Measurements from ENCODE around the gene IRF2.
"Not testable (repeated sequence)": the region's sequence is repeated elsewhere in the genome, so short reads cannot be mapped to it uniquely, and the experiment has no call there.

IRF2 gene

GRCh38 chr4:184385705-184386141, 88.6 kb downstream of the IRF2 start:
- DNase-seq: no peak

DNA sequence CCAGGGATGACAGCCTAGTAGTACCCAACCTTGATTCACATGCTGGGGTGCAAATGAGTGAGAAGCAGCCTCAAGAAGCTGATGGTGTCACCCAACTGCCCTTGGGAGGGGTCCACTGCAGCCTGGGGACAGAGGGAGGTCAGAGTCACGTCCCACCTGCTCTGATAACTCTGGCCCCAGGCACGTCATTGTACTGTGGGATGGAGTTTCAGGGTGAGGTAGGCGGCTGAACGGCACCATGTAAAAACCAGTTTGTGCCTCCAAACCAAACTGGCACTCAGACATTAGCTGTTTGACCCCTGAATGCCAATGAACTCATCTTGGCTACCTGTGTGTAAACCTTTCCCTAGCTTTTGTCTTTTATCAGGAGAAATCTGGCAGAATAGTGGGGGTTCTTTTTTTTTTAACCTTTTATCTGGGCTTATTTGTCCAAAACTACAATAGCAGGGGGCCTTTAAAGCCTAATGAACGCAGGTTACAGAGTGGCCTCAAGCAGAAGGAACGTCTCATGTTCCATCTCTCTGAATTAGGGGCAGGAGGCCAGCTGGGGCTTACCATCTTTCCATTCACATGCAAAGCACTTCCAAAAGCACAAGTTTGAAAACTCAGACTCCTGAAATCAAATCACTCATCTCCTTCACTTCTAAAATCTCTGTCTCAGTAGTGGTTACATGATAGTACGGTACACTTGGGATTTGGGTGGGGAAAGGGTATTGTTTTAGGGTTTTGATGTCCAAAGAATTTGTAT, 89.4 kb downstream of the IRF2 start:
- DNase-seq: no peak

DNA sequence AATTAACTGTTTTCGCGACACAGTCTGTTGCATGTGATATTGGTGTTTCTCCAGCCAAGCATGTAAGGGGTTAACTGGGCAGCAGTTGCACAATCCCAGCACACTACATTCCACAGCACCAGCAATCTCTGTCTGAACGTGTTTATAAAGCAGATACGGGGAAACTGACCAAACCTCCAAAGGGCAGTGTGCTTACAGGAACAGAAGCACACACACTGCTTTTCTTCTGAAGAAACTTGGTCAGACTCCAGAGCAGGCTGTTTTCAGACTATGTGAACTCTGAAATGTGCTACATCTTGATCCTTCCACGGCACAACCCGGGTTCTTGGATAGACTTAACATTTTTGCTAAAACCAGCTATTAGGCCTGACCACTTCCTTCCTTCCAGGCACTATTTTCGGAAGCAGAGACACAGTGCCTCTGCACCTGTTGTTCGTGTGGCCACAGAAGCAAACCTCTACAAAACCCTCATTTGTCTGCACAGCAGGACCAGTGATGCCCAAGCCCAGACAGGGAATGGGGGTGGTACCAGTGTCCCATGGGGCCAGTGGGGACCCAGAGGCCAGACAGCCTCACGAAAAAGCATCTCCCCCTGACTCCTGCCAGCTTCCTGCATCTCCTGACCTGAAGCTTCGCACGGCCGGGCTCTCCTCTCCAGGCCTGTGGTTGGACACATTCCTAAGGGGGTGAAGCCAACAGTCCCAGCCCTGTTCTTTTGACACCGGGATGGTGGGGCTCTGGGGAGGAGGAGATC, 90.1 kb downstream of the IRF2 start:
- no peak for DNase-seq

GRCh38 chr4:184383497-184384055, 90.8 kb downstream of the IRF2 start:
- DNase-seq: no peak

DNA sequence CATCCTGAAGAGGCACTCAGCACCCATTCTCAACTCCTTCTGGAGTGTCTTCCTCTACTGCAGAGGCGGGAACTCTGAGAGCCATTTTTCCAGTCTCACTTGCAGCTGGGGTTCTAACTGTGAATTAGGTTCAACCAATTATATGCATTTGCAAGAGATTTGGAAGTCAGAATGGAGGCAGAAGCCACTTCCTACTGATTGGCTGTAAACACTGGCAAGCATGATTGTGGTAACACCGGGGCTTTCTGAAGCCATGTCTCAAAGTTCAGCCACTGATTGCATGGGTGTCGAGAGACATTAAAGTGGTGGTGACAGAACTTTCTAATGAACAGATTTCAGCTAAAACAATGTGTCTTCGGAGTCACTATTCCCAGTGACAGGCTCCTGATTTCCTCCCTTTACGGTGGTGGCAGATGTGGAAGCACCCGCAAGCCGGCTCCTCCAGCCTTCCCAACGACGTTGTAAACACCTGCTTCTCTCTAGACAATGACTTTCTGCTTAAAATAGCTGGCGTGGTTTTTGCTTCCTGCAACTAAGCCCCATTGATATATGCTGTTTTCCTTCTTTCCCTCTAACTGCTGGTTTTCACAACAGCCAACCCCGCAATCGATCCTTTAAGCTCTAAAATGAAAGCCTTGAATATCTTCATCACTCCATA, 92.0 kb downstream of the IRF2 start:
- DNase-seq: peak; percentile 54

DNA sequence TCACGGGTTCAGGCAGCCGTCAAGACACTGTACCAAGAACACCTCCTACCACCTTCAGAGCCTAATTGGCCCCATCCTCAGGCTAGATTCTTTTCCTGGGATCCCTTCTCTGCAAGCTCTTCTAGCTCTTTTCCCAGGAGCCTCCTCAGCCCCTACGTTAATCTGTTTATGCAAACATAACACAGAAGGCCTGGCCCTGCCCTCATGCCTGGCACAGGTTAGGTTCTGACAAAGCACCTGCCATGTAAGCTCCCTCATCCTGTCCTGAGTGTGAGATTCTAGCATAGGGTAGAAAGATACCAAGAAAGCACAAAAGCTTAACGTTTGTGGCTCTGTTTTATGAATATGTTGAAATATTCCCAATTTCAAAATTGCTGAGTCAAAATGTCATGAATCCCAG, 93.6 kb downstream of the IRF2 start:
- no peak for DNase-seq

GRCh38 chr4:184380214-184380613, 94.1 kb downstream of the IRF2 start:
- not testable (repeated sequence) for DNase-seq

- no peak for DNase-seq
These were observed 97.4 kb downstream of the IRF2 start for GRCh38 chr4:184376923-184377322.

- no peak for DNase-seq
These were observed 98.1 kb downstream of the IRF2 start for GRCh38 chr4:184376126-184376838.

DNA sequence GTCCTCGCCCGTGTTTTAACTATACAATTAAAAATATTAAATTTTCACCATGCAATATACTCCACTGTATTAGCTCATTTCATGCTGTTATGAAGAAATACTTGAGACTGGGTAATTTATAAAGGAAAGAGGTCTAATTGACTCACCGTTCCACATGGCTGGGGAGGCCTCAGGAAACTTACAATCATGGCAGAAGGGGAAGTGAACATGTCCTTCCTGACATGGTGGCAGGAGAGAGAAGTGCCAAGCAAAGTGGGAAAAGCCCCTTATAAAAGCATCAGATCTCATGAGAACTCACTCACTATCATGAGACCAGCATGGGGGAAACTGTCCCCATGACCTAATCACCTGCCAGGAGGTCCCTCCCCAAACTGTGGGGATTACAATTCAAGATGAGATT, 98.7 kb downstream of the IRF2 start:
- not testable (repeated sequence) for DNase-seq

DNA sequence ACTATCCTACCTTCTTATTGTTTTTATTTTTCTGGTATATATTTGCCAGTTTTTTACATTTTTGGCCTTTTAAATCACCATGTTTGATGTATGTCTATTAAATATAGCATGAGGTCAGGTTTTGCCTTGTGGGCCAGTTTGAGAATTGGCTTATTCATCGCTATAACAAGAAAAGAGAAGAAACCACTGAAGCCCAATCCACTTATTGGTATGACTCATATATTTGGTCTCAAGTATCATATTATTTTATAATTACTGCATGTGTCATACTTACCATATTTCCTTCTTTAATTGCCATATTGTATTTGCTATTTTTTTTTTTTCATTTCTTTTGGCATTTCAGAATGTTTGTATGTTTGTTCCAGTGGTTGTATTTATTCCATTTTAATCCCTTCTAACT, 99.3 kb downstream of the IRF2 start:
- no peak for DNase-seq

DNA sequence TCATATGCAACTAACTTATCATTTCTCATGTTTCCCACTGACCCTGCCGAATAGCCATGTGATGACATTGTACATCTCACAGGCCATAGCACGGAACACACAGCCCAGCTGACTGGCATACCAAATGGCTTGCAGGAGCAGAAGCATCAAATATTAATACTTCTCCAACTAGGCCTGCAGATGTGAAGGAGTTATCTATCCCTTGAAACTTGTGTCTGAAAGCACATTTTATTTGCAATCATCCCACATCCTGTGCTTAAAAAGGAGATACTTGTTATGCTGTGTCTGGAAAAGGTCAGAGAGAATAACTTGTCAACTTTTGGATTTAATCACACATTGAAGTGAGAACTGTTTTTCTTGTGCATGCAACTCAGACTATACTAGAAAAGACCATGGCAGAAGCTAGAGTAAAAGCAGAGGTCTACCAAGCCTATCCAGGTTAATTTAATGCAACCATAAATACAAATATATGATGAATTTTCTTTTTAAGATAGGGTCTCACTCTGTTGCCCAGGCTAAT, 100.4 kb downstream of the IRF2 start:
- DNase-seq: no peak

DNA sequence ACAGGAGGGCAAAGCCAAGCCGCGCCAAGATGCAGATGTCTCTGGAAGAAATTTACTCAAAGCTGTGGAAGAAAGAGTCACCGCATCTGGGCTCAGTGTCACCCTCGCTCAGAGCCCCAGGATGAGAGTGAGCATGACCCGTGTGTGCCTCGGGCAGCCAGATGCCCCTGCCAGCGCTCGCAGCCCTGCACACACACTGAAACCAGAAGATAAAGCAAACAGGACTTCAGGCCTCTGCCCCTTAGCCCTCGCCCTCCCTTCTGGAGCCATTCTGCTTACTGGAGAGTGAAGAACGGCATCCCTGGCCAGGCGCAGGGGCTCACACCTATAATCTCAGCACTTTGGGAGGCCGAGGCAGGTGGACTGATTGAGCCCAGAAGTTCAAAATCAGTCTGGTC, 103.0 kb downstream of the IRF2 start:
- no peak for DNase-seq

DNA sequence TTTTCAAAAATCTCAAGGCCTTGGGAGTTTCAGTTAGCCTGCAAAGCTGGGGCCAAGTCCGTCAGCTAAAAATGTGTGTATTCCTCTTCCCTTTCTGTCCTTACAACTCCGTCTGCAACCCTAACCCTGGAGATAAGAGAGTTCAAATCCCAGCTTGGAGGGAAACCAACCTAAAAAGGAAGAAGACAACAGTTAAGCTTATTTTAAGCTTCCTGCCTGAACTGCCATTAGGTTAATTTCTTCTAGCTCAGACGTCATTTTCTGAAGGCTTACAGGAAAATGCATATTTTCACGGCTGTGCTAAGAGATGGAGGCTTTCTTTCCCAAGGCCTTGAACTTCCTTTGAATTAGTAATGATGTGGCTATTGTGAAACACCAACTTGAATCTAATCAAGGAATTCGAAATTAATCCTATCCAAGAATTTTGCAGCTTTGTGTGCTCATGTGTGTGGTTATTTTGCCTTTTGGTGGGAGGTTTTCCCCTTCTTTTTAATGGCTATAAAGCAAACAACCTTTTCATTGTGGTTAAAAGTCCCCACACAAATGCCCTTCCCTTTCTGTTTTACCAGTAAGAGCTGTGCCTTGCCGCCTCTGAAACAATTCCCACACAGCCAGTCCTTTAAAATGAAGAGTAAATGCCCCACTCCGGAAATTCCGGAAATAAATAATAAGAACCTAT, 103.5 kb downstream of the IRF2 start:
- no peak for DNase-seq

DNA sequence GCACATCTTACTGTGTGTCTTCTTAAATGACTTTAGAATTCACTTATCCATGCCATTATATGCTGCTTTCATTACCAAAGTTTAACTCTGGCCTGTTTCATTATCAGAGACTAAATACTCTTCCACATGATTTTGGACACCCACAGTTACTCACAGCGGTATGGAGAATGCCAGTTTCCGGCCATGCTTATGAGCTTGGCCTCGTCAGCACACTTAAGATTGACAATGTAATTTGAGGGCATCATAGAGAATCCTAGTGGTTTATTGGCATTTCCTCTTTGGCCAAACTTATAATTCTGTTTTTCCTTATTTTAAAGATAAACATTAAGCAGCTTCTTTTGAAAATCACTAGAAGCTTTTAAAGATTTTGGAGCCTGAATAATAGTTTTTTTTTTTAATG, 104.5 kb downstream of the IRF2 start:
- no peak for DNase-seq

DNA sequence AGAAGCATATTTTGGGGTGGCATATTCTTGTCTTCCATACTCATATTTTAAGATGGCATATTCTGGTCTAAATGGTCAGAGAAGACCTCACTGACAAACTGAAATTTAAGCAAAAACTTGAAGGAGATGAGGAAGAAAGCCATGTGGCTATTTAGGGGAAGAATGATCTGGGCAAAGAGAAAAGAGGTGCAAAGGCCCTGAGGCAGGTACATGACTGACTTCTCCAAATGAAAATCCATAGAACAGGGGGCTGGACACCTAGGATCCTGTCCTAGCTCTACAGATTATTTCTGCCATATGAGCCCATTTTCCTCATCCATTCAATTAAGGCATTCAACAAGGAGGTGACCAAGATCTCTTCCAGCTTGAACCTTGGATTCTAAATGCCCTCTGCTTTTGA, 105.6 kb downstream of the IRF2 start:
- DNase-seq: no peak

GRCh38 chr4:184368290-184368689, 106.1 kb downstream of the IRF2 start:
- DNase-seq: no peak

DNA sequence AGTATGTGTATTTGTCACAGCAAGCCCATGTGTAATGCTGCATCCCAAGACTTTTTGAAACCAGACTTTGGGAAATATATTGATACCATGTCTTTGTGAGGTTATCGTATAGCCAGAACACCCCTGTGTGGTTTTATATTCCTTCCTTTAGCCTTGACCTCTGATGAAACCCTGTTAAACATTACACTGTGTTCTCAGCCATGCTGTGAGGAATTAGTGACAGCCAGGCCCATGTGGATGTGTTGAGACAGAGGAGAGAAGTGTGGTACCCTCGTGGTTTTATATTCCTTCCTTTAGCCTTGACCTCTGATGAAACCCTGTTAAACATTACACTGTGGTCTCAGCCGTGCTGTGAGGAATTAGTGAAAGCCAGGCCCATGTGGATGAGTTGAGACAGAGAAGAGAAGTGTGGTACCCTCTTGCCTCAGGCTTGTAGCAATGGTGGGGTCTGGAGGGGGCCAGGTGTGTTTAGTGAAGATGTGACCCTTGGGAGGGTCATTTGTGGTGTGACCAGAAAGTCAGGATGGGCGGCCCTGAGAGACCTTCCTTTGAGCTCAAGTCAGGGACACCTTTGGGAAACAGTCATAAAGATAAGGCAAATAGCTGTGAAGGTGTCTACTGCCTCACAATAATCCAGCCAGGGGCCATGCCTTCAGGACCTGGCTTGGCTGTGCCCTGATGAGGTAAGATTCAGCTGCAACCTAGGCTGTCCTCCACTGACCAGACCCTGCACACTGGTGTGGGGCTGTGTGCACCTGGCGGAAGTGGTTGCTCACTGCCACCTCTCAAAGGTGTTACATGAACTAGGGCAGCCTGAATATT, 110.0 kb downstream of the IRF2 start:
- no peak for DNase-seq

- DNase-seq: no peak
These were observed 111.1 kb downstream of the IRF2 start for GRCh38 chr4:184363258-184363657.

DNA sequence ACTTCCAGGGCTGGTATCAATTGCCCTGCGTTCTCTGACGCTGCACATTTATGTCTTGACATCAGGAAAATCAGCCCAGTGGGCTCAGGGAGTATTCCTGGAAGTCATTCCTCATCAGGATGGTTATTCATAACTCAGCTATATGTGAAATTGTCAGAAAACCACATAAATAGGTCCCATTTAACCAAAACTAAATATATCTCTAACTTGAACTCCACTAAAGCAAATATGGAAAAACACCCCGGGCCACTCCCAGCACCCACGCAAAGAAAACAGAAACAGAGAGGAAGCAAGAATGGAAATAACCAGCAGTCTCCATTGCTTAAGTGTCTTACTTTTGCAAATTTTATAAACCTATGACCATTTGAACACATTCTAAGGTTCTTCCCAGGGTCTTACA, 112.0 kb downstream of the IRF2 start:
- no peak for DNase-seq

- DNase-seq: no peak
These were observed 112.9 kb downstream of the IRF2 start for GRCh38 chr4:184361443-184361842.
